IPS DF 6.9 (cell line): ENCODE results near the gene HOXB5.

ENCODE experiments used
- DNase-seq: peaks from one replicate; pipeline ENCODE4 v3.0.0-alpha.2; 2013; ENCODE audit warnings: low read depth, low spot score
- H3K27ac ChIP-seq: one replicate; pipeline ENCODE4 v1.5.1; 2013; ENCODE audit warnings: low read length, control low read depth
- H3K27me3 ChIP-seq: 2 replicates; pipeline ENCODE4 v1.6.1; 2013; ENCODE audit warnings: mild to moderate bottlenecking, low read length; ENCODE audit not compliant: control insufficient read depth, insufficient read depth
- H3K36me3 ChIP-seq: 2 replicates; pipeline ENCODE4 v1.6.1; 2013; ENCODE audit warnings: low read length; ENCODE audit not compliant: control insufficient read depth, insufficient read depth
- H3K4me1 ChIP-seq: 2 replicates; pipeline ENCODE4 v1.6.1; 2013; ENCODE audit warnings: low read length; ENCODE audit not compliant: control insufficient read depth, insufficient read depth
- H3K4me3 ChIP-seq: 2 replicates; pipeline ENCODE4 v1.5.1; 2013; ENCODE audit warnings: mild to moderate bottlenecking, low read length
- H3K9me3 ChIP-seq: 2 replicates; pipeline ENCODE4 v1.6.1; 2013; ENCODE audit warnings: low read length, inconsistent platforms; ENCODE audit not compliant: control insufficient read depth, insufficient read depth
- WGBS: extraction: QIAGEN DNeasy Blood & Tissue Kit; methylation state at CpG from one replicate; pipeline ENCODE4 v1.1.7; 2013; ENCODE audit warnings: mixed read lengths, missing lambda C conversion rate; ENCODE audit not compliant: insufficient read length, insufficient coverage; 5-methylcytosine and 5-hydroxymethylcytosine counted together

Gene HOXB5

GRCh38 chr17:48549914-48550501 is 43.6 kb downstream of the HOXB5 start:
- Histone ChIP-seq H3K36me3 (no peaks in the 10 kb centered on the region), H3K9me3 (no peaks in the 10 kb centered on the region), H3K27me3 (peaks cover 90% of the 10 kb centered on the region), H3K4me1 (peaks cover 10% of the 10 kb centered on the region), H3K27ac (no peak overlapping the region), H3K4me3 (no peak overlapping the region)
- DNase-seq = no peak
- no CpG with 5 or more reads among the region's 18 CpGs for WGBS

GRCh38 chr17:48549281-48549630 is 44.3 kb downstream of the HOXB5 start:
- no peak overlapping the region for H3K27ac ChIP-seq
- H3K9me3 ChIP-seq = no peaks in the 10 kb centered on the region
- H3K4me1 ChIP-seq = peaks cover 8% of the 10 kb centered on the region
- no peaks in the 10 kb centered on the region for H3K36me3 ChIP-seq
- H3K27me3 ChIP-seq = peaks cover 87% of the 10 kb centered on the region
- WGBS = no CpG with 5 or more reads among the region's 3 CpGs
- no peak for DNase-seq
- H3K4me3 ChIP-seq = no peak overlapping the region

GRCh38 chr17:48548523-48549280 is 44.9 kb downstream of the HOXB5 start:
- DNase-seq = no peak
- no CpG with 5 or more reads among the region's 6 CpGs for WGBS
- H3K9me3 ChIP-seq = no peaks in the 10 kb centered on the region
- H3K27ac ChIP-seq = no peak overlapping the region
- no peak overlapping the region for H3K4me3 ChIP-seq
- H3K36me3 ChIP-seq = no peaks in the 10 kb centered on the region
- H3K4me1 ChIP-seq = peaks cover 8% of the 10 kb centered on the region
- H3K27me3 ChIP-seq = peaks cover 87% of the 10 kb centered on the region

- Histone ChIP-seq H3K4me3 (no peak overlapping the region), H3K27ac (no peak overlapping the region), H3K4me1 (peaks cover 10% of the 10 kb centered on the region), H3K9me3 (no peaks in the 10 kb centered on the region), H3K36me3 (no peaks in the 10 kb centered on the region), H3K27me3 (peaks cover 87% of the 10 kb centered on the region)
- no peak for DNase-seq
- WGBS = no CpG with 5 or more reads among the region's 24 CpGs
Observed at GRCh38 chr17:48547808-48548522, 45.6 kb downstream of the HOXB5 start.

GRCh38 chr17:48546924-48547807 is 46.4 kb downstream of the HOXB5 start:
- DNase-seq = no peak
- Histone ChIP-seq H3K27ac (no peak overlapping the region), H3K36me3 (no peaks in the 10 kb centered on the region), H3K4me1 (peaks cover 10% of the 10 kb centered on the region), H3K4me3 (no peak overlapping the region), H3K9me3 (no peaks in the 10 kb centered on the region), H3K27me3 (peaks cover 87% of the 10 kb centered on the region)
- no CpG with 5 or more reads among the region's 10 CpGs for WGBS

GRCh38 chr17:48546137-48546923 is 47.2 kb downstream of the HOXB5 start:
- Histone ChIP-seq H3K27ac (no peak overlapping the region), H3K4me1 (peaks cover 9% of the 10 kb centered on the region), H3K9me3 (no peaks in the 10 kb centered on the region), H3K36me3 (no peaks in the 10 kb centered on the region), H3K4me3 (no peak overlapping the region), H3K27me3 (peaks cover 86% of the 10 kb centered on the region)
- WGBS = no CpG with 5 or more reads among the region's 10 CpGs
- DNase-seq = no peak

- no peaks in the 10 kb centered on the region for H3K9me3 ChIP-seq
- H3K27me3 ChIP-seq = peaks cover 85% of the 10 kb centered on the region
- DNase-seq = no peak
- no CpG with 5 or more reads among the region's 1 CpG for WGBS
- no peak overlapping the region for H3K27ac ChIP-seq
- H3K4me3 ChIP-seq = no peak overlapping the region
- no peaks in the 10 kb centered on the region for H3K36me3 ChIP-seq
- H3K4me1 ChIP-seq = peaks cover 9% of the 10 kb centered on the region
Observed at GRCh38 chr17:48545539-48545938, 48.0 kb downstream of the HOXB5 start.

- H3K9me3 ChIP-seq = no peaks in the 10 kb centered on the region
- H3K27ac ChIP-seq = no peak within 1 kb of the TSS
- no CpG with 5 or more reads among the region's 12 CpGs for WGBS
- no peaks in the 10 kb centered on the region for H3K36me3 ChIP-seq
- peaks cover 7% of the 10 kb centered on the region for H3K4me1 ChIP-seq
- DNase-seq = no peak
- H3K4me3 ChIP-seq = no peak within 1 kb of the TSS
- peaks cover 83% of the 10 kb centered on the region for H3K27me3 ChIP-seq
Observed at GRCh38 chr17:48545022-48545375, 48.6 kb downstream of the HOXB5 start, which contains the start of gene HOXB2. Gene HOXB2 (minus strand): TSS chr17:48545109. CDS start chr17:48544911, 198 bp downstream.

GRCh38 chr17:48544349-48545021 is 49.1 kb downstream of the HOXB5 start:
- DNase-seq = no peak
- no CpG with 5 or more reads among the region's 38 CpGs for WGBS
- Histone ChIP-seq H3K9me3 (no peaks in the 10 kb centered on the region), H3K27me3 (peaks cover 83% of the 10 kb centered on the region), H3K27ac (no peak overlapping the region), H3K36me3 (no peaks in the 10 kb centered on the region), H3K4me3 (no peak overlapping the region), H3K4me1 (peaks cover 7% of the 10 kb centered on the region)
